HepG2 (cell line): ENCODE results near the gene PBLD.
"Not testable (repeated sequence)": the region's sequence is repeated elsewhere in the genome, so short reads cannot be mapped to it uniquely, and the experiment has no call there.

ENCODE experiments used
- EZH2 ChIP-seq: conservative IDR thresholded peaks from 2 replicates; pipeline ENCODE4 v1.6.1; 2012; ENCODE audit warnings: mild to moderate bottlenecking, low read depth, low read length, moderate library complexity
- IKZF1 ChIP-seq: fragments of 450-650 bp; IDR thresholded peaks from 2 replicates; pipeline ENCODE4 v1.7.1; 2016
- TBX3 ChIP-seq: fragments of 450-650 bp; IDR thresholded peaks from 2 replicates; pipeline ENCODE4 v1.6.1; 2017; ENCODE audit warnings: antibody characterized with exemption, mild to moderate bottlenecking, inconsistent platforms, borderline replicate concordance
- ZNF468 ChIP-seq: sonication (generic); formaldehyde crosslinking; IDR thresholded peaks from 2 replicates; pipeline ENCODE4 v1.8.0; 2022; ENCODE audit warnings: mild to moderate bottlenecking, moderate library complexity, missing genetic modification reagents
- TF ChIP-seq, protein P1 (sequence below): sonication (generic); formaldehyde crosslinking; IDR thresholded peaks from 2 replicates; pipeline ENCODE4 v1.4.0; 2020; ENCODE audit warnings: mild to moderate bottlenecking, missing genetic modification reagents
- TF ChIP-seq, protein P2 (sequence below): sonication (generic); formaldehyde crosslinking; IDR thresholded peaks from 2 replicates; pipeline ENCODE4 v1.9.0; 2021; ENCODE audit warnings: missing genetic modification reagents, mild to moderate bottlenecking, borderline replicate concordance
- TF ChIP-seq, protein P3 (sequence below): sonication (generic); formaldehyde crosslinking; IDR thresholded peaks from 2 replicates; pipeline ENCODE4 v1.8.1; 2022; ENCODE audit warnings: low read depth, mild to moderate bottlenecking, missing genetic modification reagents

DNA sequence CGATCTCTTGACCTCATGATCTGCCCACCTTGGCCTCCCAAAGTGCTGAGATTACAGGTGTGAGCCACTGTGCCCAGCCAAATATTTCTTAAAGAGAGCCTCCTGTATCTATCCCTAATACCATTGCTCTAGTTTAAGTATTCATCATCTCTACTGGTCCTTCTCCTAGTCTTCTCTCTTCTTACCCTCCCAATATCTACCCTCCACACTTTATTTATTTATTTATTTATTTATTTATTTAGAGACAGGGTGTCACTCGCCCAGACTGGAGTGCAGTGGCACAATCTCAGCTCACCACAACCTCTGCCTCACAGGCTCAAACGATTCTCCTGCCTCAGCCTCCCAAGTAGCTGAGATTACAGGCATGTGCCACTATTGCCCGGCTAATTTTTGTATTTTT lies 8.3 kb downstream of the PBLD start:
- TF ChIP-seq, protein P1, sequence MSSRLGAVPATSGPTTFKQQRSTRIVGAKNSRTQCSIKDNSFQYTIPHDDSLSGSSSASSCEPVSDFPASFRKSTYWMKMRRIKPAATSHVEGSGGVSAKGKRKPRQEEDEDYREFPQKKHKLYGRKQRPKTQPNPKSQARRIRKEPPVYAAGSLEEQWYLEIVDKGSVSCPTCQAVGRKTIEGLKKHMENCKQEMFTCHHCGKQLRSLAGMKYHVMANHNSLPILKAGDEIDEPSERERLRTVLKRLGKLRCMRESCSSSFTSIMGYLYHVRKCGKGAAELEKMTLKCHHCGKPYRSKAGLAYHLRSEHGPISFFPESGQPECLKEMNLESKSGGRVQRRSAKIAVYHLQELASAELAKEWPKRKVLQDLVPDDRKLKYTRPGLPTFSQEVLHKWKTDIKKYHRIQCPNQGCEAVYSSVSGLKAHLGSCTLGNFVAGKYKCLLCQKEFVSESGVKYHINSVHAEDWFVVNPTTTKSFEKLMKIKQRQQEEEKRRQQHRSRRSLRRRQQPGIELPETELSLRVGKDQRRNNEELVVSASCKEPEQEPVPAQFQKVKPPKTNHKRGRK (CRISPR knock-in tag), result not testable (repeated sequence)
- TF ChIP-seq EZH2, TBX3, IKZF1, ZNF468: not testable (repeated sequence)
- TF ChIP-seq, protein P2, sequence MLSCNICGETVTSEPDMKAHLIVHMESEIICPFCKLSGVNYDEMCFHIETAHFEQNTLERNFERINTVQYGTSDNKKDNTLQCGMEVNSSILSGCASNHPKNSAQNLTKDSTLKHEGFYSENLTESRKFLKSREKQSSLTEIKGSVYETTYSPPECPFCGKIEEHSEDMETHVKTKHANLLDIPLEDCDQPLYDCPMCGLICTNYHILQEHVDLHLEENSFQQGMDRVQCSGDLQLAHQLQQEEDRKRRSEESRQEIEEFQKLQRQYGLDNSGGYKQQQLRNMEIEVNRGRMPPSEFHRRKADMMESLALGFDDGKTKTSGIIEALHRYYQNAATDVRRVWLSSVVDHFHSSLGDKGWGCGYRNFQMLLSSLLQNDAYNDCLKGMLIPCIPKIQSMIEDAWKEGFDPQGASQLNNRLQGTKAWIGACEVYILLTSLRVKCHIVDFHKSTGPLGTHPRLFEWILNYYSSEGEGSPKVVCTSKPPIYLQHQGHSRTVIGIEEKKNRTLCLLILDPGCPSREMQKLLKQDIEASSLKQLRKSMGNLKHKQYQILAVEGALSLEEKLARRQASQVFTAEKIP (CRISPR knock-in tag), result not testable (repeated sequence)
- TF ChIP-seq, protein P3, sequence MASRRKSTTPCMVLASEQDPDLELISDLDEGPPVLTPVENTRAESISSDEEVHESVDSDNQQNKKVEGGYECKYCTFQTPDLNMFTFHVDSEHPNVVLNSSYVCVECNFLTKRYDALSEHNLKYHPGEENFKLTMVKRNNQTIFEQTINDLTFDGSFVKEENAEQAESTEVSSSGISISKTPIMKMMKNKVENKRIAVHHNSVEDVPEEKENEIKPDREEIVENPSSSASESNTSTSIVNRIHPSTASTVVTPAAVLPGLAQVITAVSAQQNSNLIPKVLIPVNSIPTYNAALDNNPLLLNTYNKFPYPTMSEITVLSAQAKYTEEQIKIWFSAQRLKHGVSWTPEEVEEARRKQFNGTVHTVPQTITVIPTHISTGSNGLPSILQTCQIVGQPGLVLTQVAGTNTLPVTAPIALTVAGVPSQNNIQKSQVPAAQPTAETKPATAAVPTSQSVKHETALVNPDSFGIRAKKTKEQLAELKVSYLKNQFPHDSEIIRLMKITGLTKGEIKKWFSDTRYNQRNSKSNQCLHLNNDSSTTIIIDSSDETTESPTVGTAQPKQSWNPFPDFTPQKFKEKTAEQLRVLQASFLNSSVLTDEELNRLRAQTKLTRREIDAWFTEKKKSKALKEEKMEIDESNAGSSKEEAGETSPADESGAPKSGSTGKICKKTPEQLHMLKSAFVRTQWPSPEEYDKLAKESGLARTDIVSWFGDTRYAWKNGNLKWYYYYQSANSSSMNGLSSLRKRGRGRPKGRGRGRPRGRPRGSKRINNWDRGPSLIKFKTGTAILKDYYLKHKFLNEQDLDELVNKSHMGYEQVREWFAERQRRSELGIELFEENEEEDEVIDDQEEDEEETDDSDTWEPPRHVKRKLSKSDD (CRISPR knock-in tag), result not testable (repeated sequence)
